Liver (tissue), 9 donors: ENCODE results near the gene UBALD1. TPM values are rescaled to one million over a fixed set of nuclear protein-coding genes. Genes with fewer than 3 reads are reported as not detected.

Experiments used
- DNase-seq: peaks from one replicate; pipeline ENCODE4 v3.0.0-alpha.2; 2017; ENCODE audit warnings: low spot score
- H3K27ac ChIP-seq, 2 donors: one replicate each; pipeline ENCODE4 v1.7.0; 2013; ENCODE audit warnings: inconsistent platforms in 2 of 2, low read length in 2 of 2, control low read depth in 1 of 2, low read depth in 1 of 2, mild to moderate bottlenecking in 1 of 2
- H3K27me3 ChIP-seq, 4 donors: one replicate each; pipeline versions ENCODE4 v1.6.1 to v1.7.0; 2013; ENCODE audit warnings: low read length in 3 of 4, inconsistent platforms in 1 of 4, mild to moderate bottlenecking in 1 of 4, moderate library complexity in 1 of 4; ENCODE audit not compliant: control insufficient read depth in 4 of 4, insufficient read depth in 4 of 4
- H3K36me3 ChIP-seq, 4 donors: one replicate each; pipeline versions ENCODE4 v1.6.1 to v1.7.0; 2013; ENCODE audit warnings: low read length in 3 of 4, mild to moderate bottlenecking in 3 of 4, low read depth in 1 of 4, moderate library complexity in 1 of 4; ENCODE audit not compliant: control insufficient read depth in 4 of 4, insufficient read depth in 3 of 4
- H3K4me1 ChIP-seq, 4 donors: one replicate each; pipeline versions ENCODE4 v1.6.1 to v1.7.0; 2013; ENCODE audit warnings: low read length in 3 of 4, mild to moderate bottlenecking in 3 of 4, moderate library complexity in 1 of 4; ENCODE audit not compliant: control insufficient read depth in 4 of 4, insufficient read depth in 4 of 4
- H3K4me3 ChIP-seq, 3 donors: one replicate each; pipeline versions ENCODE4 v1.6.1 to v1.7.0; 2013; ENCODE audit warnings: low read length in 3 of 3, control low read depth in 1 of 3, low read depth in 1 of 3, mild to moderate bottlenecking in 1 of 3
- H3K9ac ChIP-seq, 2 donors: one replicate each; pipeline ENCODE4 v1.7.0; 2013; ENCODE audit warnings: low read length in 2 of 2, mild to moderate bottlenecking in 2 of 2, moderate library complexity in 2 of 2, control low read depth in 1 of 2, low read depth in 1 of 2
- H3K9me3 ChIP-seq, 4 donors: one replicate each; pipeline versions ENCODE4 v1.6.1 to v1.7.0; 2013; ENCODE audit warnings: low read length in 3 of 4; ENCODE audit not compliant: control insufficient read depth in 4 of 4
- ATF3 ChIP-seq: IDR thresholded peaks from 2 replicates; pipeline ENCODE4 v1.6.1; 2016; ENCODE audit warnings: antibody characterized with exemption
- FOXA1 ChIP-seq: IDR thresholded peaks from 2 replicates; pipeline ENCODE4 v1.6.1; 2016; ENCODE audit warnings: antibody characterized with exemption
- FOXA2 ChIP-seq: IDR thresholded peaks from 2 replicates; pipeline ENCODE4 v1.6.1; 2016; ENCODE audit warnings: antibody characterized with exemption
- HNF4A ChIP-seq, 2 donors: conservative IDR thresholded peaks; 2 replicates each; pipeline ENCODE4 v1.6.1; 2016; ENCODE audit warnings: antibody characterized with exemption in 2 of 2, mild to moderate bottlenecking in 2 of 2
- JUND ChIP-seq, 2 donors: IDR thresholded peaks; 2 replicates each; pipeline ENCODE4 v1.6.1; 2016; ENCODE audit warnings: antibody characterized with exemption in 2 of 2
- NR2F2 ChIP-seq: IDR thresholded peaks from 2 replicates; pipeline ENCODE4 v1.6.1; 2016; ENCODE audit warnings: antibody characterized with exemption
- RAD21 ChIP-seq, 2 donors: IDR thresholded peaks; 2 replicates each; pipeline ENCODE4 v1.6.1; 2016; ENCODE audit warnings: antibody characterized with exemption in 2 of 2, mild to moderate bottlenecking in 2 of 2
- REST ChIP-seq: IDR thresholded peaks from 2 replicates; pipeline ENCODE4 v1.6.1; 2016; ENCODE audit warnings: antibody characterized with exemption, mild to moderate bottlenecking
- RXRA ChIP-seq, 2 donors: IDR thresholded peaks; 2 replicates each; pipeline ENCODE4 v1.6.1; 2017 to 2018; ENCODE audit warnings: antibody characterized with exemption in 2 of 2, mild to moderate bottlenecking in 1 of 2
- SP1 ChIP-seq: IDR thresholded peaks from 2 replicates; pipeline ENCODE4 v1.6.1; 2018; ENCODE audit warnings: antibody characterized with exemption, mild to moderate bottlenecking
- WGBS: extraction: QIAGEN DNeasy Blood & Tissue Kit; methylation state at CpG from one replicate; pipeline ENCODE4 v1.1.7; 2013; 5-methylcytosine and 5-hydroxymethylcytosine counted together
- polyA plus RNA-seq, 2 donors: library from polyadenylated mRNA; stranded (reverse) in 1 of 2; unstranded in 1 of 2; fragments of 200-250 nt in 1 of 2; fragments of >200 nt in 1 of 2; fragmentation: Nextera tagmentation in 1 of 2; extraction: Ambion mirVana in 1 of 2; gene quantifications; one replicate each; pipeline versions ENCODE4 v1.2.1 to v1.2.3, GENCODE V29; 2013 to 2015
- total RNA-seq, 2 donors: library from RNA; depleted of rRNA; stranded (reverse); fragments of >200 nt; gene quantifications; one replicate each; pipeline ENCODE4 v1.2.3, GENCODE V29; 2014
- TF ChIP-seq, protein P1 (sequence below): IDR thresholded peaks from 2 replicates; pipeline ENCODE4 v1.6.1; 2016; ENCODE audit warnings: antibody characterized with exemption
- donor health status: healthy.
- donor health status: healthy.
- donor health status: healthy.
- donor health status: healthy.
- donor health status: healthy.

UBALD1 gene
- total and polyA plus RNA-seq, 4 donors: 4.5 to 22.4 (median 7.5) TPM

DNA sequence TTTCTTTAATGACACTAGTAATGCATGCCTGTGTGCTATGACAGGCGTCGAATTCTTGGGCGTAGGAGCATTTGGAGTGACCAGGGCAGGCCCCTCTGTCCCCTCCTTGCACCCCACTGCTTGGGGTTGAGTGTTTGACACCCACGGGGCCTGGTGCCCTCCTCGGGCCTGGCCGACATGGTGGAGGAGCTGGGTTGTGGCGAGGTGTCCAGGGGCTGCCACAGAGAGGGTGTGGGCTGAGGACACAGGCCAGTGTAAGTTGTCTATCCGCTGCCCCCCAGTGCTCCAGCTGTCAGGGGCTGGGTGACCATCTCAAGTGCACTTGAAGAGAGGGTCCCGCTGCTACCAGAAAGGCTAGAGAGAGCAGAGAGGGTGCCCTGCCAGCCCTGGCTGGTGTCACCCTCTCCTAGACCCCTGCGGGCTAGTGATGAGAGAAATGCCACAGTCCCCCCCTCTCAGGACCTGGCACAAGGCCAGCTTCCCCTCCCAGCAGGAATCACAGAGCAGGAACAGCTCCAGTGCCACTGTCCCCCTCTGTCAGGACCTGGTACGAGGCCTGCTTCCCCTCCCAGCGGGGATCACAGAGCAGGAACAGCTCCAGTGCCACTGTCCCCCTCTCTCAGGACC lies 40.4 kb upstream of the UBALD1 start (continued):
- TF ChIP-seq REST: no peak
- no peak for TF ChIP-seq SP1
- no peak for TF ChIP-seq RAD21 (IDR thresholded peaks at IDR 0.05)

DNA sequence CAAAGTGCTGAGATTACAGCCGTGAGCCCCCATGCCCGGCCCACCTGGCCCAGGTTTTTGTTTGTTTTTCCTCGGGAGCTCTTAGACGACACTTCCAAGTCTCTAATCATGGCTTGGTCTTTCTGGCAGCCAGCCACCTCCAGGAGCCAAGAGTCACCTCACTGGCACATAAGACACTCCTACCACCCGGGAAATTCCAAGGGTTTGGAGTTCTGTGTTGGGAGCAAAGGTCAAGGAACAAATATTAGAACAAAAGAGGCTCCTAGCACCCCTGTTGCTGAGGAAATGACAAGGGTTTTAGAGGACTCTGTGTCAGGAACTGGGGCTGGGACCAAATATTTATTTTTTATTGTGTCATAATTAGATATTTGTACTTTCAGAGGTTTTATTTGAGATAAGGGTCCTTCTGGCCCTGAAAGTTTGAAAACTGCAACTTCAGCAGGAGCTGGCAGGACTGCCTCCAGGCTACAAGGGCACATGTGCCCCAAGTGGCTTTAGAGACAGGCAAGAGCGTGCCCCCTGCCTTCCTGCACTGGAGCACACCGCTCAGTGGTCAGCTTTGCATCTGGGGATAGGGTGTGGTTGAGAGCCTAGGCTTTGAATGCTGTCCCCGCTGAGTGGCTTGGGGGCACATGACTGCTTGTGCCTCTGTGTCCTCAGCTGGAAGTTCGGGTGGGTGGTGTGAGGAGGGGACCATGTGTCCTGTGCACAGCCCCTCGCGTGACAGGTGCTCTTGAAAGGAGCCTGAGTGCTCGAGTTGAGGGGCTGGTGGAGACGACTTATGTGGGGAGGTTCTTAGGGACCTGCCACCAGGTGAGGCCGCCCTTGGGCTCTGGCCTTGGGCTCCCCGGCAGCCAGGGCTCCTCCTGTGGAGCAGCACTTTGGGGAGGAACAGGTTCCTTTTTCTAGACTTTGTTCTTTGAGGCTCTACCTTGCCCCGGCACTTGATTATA lies 39.6 kb upstream of the UBALD1 start:
- Histone ChIP-seq H3K36me3 (peaks cover 2 to 22% (median 10%) of the 10 kb centered on the region in 4 donors), H3K27me3 (no peaks in the 10 kb centered on the region), H3K9ac (no peak overlapping the region), H3K4me1 (peaks cover 9 to 30% (median 20%) of the 10 kb centered on the region in 4 donors), H3K9me3 (no peaks in the 10 kb centered on the region), H3K4me3 (no peak overlapping the region), H3K27ac (peak overlapping the region; percentile 87 to 99)
- 62% methylated on average over 16 of the region's 16 CpGs for WGBS
- peak; percentile 38 to 69 for TF ChIP-seq HNF4A (conservative IDR thresholded peaks at IDR 0.05)
- TF ChIP-seq NR2F2: no peak
- peak; percentile 25 to 28 for TF ChIP-seq RXRA (IDR thresholded peaks at IDR 0.05)
- TF ChIP-seq SP1: peak; percentile 27
- no peak for DNase-seq

- no peaks in the 10 kb centered on the region for H3K27me3 ChIP-seq
- no peak for TF ChIP-seq ATF3
- peak overlapping the region; percentile 64 to 86 for H3K9ac ChIP-seq
- H3K27ac ChIP-seq: peak overlapping the region; percentile 87 to 99
- WGBS: 69% methylated on average over 25 of the region's 25 CpGs
- H3K4me1 ChIP-seq: peaks cover 9 to 30% (median 20%) of the 10 kb centered on the region in 4 donors
- H3K4me3 ChIP-seq: no peak overlapping the region
- no peak for DNase-seq
- no peaks in the 10 kb centered on the region for H3K9me3 ChIP-seq
- H3K36me3 ChIP-seq: peaks cover 2 to 20% (median 9%) of the 10 kb centered on the region in 4 donors
Observed at GRCh38 chr16:4652561-4652960, 37.9 kb upstream of the UBALD1 start.

- 96% methylated on average over 13 of the region's 13 CpGs for WGBS
- DNase-seq: no peak
- no peak overlapping the region for H3K4me3 ChIP-seq
- no peaks in the 10 kb centered on the region for H3K27me3 ChIP-seq
- peaks cover 0 to 18% (median 7%) of the 10 kb centered on the region in 4 donors for H3K36me3 ChIP-seq
- peaks cover 9 to 30% (median 20%) of the 10 kb centered on the region in 4 donors for H3K4me1 ChIP-seq
- peak overlapping the region; percentile 87 to 99 for H3K27ac ChIP-seq
- no peak overlapping the region for H3K9ac ChIP-seq
- no peaks in the 10 kb centered on the region for H3K9me3 ChIP-seq
- TF ChIP-seq FOXA2: no peak
- TF ChIP-seq, protein P1, sequence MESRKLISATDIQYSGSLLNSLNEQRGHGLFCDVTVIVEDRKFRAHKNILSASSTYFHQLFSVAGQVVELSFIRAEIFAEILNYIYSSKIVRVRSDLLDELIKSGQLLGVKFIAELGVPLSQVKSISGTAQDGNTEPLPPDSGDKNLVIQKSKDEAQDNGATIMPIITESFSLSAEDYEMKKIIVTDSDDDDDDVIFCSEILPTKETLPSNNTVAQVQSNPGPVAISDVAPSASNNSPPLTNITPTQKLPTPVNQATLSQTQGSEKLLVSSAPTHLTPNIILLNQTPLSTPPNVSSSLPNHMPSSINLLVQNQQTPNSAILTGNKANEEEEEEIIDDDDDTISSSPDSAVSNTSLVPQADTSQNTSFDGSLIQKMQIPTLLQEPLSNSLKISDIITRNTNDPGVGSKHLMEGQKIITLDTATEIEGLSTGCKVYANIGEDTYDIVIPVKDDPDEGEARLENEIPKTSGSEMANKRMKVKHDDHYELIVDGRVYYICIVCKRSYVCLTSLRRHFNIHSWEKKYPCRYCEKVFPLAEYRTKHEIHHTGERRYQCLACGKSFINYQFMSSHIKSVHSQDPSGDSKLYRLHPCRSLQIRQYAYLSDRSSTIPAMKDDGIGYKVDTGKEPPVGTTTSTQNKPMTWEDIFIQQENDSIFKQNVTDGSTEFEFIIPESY: no peak
- no peak for TF ChIP-seq HNF4A (conservative IDR thresholded peaks at IDR 0.05)
- no peak for TF ChIP-seq JUND (IDR thresholded peaks at IDR 0.05)
- TF ChIP-seq ATF3: no peak
- no peak for TF ChIP-seq RAD21 (IDR thresholded peaks at IDR 0.05)
- TF ChIP-seq FOXA1: no peak
- no peak for TF ChIP-seq REST
Observed at GRCh38 chr16:4651827-4652226, 37.1 kb upstream of the UBALD1 start.
